ENCODE results near the gene RAPGEF1. TPM values are rescaled to one million over a fixed set of nuclear protein-coding genes. Genes with fewer than 3 reads are reported as not detected.

Gene RAPGEF1
- total RNA-seq, 3 donors from 2014 or later, result 67.1 to 103 (median 84.2) TPM

DNA sequence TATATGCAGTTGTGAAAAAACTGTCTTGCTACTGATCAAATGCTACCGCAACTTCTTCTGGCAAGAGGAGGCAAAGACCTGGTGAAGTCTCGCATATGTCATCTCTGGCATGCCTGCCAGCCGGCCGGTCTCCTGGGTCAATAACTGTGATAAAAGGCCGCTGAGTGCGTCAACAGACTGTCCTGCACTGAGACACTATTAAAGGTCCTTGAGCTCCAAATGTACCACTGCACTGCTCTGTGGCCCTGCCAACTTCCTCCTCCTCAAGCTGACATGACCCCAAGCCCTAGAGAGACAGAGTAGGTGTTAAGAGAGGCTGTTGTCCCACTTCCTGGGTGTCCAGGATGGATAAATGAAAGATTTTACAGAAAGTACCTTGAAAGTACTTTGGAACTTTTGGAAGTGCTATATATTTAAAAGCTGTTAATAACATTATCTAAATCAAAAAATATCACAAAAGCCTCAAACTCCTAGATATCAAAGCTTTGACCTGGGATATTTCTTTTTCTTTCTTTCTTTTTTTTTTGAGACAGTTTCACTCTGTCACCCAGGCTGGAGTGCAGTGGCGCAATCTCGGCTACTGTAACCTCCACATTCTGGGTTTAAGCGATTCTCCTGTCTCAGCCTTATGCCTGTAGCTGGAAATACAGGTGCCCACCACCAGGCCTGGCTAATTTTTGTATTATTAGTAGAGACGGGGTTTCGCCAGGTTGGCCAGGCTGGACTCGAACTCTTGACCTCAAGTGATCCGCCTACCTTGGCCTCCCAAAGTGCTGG, 31.5 kb downstream of the RAPGEF1 start:
- ATAC-seq (peak; percentile 70), DNase-seq (peak; percentile 48 to 72 (median 62))
- no peaks in the 10 kb centered on the region for H3K36me3 ChIP-seq (ENCODE audit: low read depth)
- TF ChIP-seq, protein P1, sequence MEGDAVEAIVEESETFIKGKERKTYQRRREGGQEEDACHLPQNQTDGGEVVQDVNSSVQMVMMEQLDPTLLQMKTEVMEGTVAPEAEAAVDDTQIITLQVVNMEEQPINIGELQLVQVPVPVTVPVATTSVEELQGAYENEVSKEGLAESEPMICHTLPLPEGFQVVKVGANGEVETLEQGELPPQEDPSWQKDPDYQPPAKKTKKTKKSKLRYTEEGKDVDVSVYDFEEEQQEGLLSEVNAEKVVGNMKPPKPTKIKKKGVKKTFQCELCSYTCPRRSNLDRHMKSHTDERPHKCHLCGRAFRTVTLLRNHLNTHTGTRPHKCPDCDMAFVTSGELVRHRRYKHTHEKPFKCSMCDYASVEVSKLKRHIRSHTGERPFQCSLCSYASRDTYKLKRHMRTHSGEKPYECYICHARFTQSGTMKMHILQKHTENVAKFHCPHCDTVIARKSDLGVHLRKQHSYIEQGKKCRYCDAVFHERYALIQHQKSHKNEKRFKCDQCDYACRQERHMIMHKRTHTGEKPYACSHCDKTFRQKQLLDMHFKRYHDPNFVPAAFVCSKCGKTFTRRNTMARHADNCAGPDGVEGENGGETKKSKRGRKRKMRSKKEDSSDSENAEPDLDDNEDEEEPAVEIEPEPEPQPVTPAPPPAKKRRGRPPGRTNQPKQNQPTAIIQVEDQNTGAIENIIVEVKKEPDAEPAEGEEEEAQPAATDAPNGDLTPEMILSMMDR (IDR thresholded peaks at IDR 0.05), result no peak
- no peak overlapping the region for H3K4me3 ChIP-seq
- peaks cover 49% of the 10 kb centered on the region for H3K4me1 ChIP-seq (ENCODE audit: low read depth)
- intact Hi-C loops (cut with DNase I, micrococcal nuclease), result no loop called here
- no peaks in the 10 kb centered on the region for H3K9me3 ChIP-seq

DNA sequence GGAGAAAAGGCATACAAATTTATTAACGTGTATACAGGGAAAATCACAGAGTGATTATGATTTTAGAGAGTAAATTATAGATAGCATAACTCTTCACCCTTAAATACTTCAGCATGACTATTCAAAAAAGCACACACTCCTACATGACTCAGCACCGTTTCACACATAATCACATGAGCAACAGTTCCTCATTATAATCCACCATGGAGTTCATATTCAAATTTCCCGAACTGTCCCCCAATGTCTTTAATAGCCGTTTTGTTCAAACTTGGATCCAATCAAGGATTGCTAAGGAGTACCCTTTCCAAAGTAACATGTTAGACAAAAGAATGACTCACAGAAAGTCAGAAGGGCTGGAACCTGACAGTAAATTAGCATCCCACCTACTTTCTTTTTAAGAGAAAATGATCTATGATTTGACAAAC, 32.1 kb downstream of the RAPGEF1 start:
- DNase-seq, result peak in 1 of 3 donors; percentile 39
- Histone ChIP-seq H3K9me3 (no peaks in the 10 kb centered on the region), H3K36me3 (ENCODE audit: low read depth) (no peaks in the 10 kb centered on the region), H3K4me3 (no peak overlapping the region), H3K4me1 (ENCODE audit: low read depth) (peaks cover 50% of the 10 kb centered on the region)
- TF ChIP-seq, protein P1 (IDR thresholded peaks at IDR 0.05), result no peak
- ATAC-seq, result peak; percentile 40
- intact Hi-C loops (cut with DNase I, micrococcal nuclease), result no loop called here

DNA sequence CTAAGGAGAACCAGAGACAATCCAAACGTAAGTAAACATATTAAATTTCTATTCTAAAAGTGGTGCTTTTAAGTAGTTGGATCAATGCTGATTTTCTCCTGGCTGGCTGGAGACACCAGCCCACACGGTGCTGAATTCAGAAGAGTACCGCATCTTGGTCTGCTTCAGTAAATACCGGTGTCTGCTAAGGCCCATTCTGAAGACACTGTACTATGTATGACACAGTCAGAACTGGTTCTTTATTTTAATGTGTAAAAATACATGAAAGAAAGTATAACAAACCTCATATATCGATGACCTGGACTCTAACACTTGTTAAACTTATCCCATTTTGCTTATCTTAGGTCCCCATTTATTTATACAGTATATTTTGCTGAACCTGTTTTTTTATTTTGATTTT, 32.8 kb downstream of the RAPGEF1 start:
- intact Hi-C loops (cut with DNase I, micrococcal nuclease), result no loop called here
- TF ChIP-seq, protein P1 (IDR thresholded peaks at IDR 0.05), result no peak
- DNase-seq (no peak), ATAC-seq (no peak)
- peaks cover 50% of the 10 kb centered on the region for H3K4me1 ChIP-seq (ENCODE audit: low read depth)
- H3K9me3 ChIP-seq, result no peaks in the 10 kb centered on the region
- H3K4me3 ChIP-seq, result no peak overlapping the region
- H3K36me3 ChIP-seq (ENCODE audit: low read depth), result no peaks in the 10 kb centered on the region

DNA sequence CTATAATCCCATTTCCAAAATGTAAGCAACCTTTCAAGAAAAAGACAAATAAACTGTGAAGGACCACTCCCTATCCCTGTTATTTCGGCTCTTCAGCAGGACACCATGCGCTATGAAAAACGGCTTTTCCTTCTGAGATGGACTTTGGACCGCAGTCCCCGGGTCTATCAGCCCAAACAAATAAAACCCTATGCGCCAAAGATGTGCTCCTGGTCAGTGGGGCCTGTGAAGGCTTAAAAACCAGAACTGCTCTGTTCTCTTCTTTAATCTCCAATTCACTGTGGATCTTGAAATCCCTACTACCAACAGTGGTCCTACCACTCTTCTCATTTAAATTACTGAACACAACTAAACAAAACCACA, 33.3 kb downstream of the RAPGEF1 start:
- H3K9me3 ChIP-seq, result no peaks in the 10 kb centered on the region
- H3K4me3 ChIP-seq, result no peak overlapping the region
- intact Hi-C loops (cut with DNase I, micrococcal nuclease), result no loop called here
- DNase-seq (peak in 1 of 3 donors; percentile 51), ATAC-seq (peak; percentile 51)
- peaks cover 50% of the 10 kb centered on the region for H3K4me1 ChIP-seq (ENCODE audit: low read depth)
- TF ChIP-seq, protein P1 (IDR thresholded peaks at IDR 0.05), result no peak
- no peaks in the 10 kb centered on the region for H3K36me3 ChIP-seq (ENCODE audit: low read depth)

DNA sequence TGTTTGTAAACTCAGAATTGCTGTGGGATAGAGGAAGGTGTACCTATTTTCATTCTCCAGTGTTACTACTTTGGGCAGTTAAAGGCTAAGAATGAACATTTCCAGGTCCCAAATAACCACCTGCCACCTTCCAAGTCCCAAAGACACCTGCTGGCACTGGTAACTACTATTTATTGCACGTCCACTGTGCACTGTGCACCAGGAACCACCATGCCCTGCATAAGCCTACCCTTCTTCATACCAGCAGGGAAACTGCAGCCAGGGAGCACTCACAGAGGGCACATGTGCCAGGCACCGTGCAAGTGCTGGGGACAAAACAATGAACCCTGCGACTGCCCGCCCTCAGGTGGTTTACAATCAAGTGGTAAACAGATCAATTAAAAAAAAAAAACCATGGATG, 34.9 kb downstream of the RAPGEF1 start:
- Histone ChIP-seq H3K4me3 (no peak overlapping the region), H3K9me3 (no peaks in the 10 kb centered on the region), H3K36me3 (ENCODE audit: low read depth) (no peaks in the 10 kb centered on the region), H3K4me1 (ENCODE audit: low read depth) (peaks cover 50% of the 10 kb centered on the region)
- intact Hi-C loops (cut with DNase I, micrococcal nuclease), result no loop called here
- peak; percentile 58 for ATAC-seq
- DNase-seq, result no peak
- TF ChIP-seq, protein P1 (IDR thresholded peaks at IDR 0.05), result no peak

Data from mucosa of descending colon (tissue), 3 donors.